H9 (cell line): ENCODE measurements around the gene OSTN. TPM values are rescaled to one million over a fixed set of nuclear protein-coding genes. Genes with fewer than 3 reads are reported as not detected.

Source experiments
- DNase-seq: peaks from one replicate; pipeline ENCODE4 v3.0.0-alpha.2; 2017
- H2AFZ ChIP-seq: one replicate; pipeline ENCODE4 v1.6.1; 2013; ENCODE audit warnings: mild to moderate bottlenecking, low read length, control low read depth, moderate library complexity
- H2AK5ac ChIP-seq: 2 replicates; pipeline ENCODE4 v1.6.1; 2013; ENCODE audit warnings: low read length, control low read depth, mixed read lengths; ENCODE audit not compliant: insufficient read length
- H2BK120ac ChIP-seq: one replicate; pipeline ENCODE4 v1.6.1; 2013; ENCODE audit warnings: low read depth, mild to moderate bottlenecking, low read length, control low read depth, inconsistent platforms; ENCODE audit not compliant: poor library complexity, severe bottlenecking
- H2BK12ac ChIP-seq: 2 replicates; pipeline ENCODE4 v1.6.1; 2013; ENCODE audit warnings: low read length, control low read depth, mixed read lengths, low read depth; ENCODE audit not compliant: insufficient read length
- H2BK15ac ChIP-seq: 2 replicates; pipeline ENCODE4 v1.6.1; 2013; ENCODE audit warnings: low read depth, low read length, control low read depth
- H2BK20ac ChIP-seq: one replicate; pipeline ENCODE4 v1.6.1; 2013; ENCODE audit warnings: low read depth, mild to moderate bottlenecking, low read length, control low read depth, inconsistent platforms; ENCODE audit not compliant: poor library complexity, severe bottlenecking
- H2BK5ac ChIP-seq: 2 replicates; pipeline ENCODE4 v1.6.1; 2013; ENCODE audit warnings: low read length, control low read depth, mixed read lengths; ENCODE audit not compliant: insufficient read length
- H3K14ac ChIP-seq: 2 replicates; pipeline ENCODE4 v1.6.1; 2013; ENCODE audit warnings: low read length, control low read depth; ENCODE audit not compliant: insufficient read depth
- H3K18ac ChIP-seq: 2 replicates; pipeline ENCODE4 v1.6.1; 2013; ENCODE audit warnings: low read depth, mild to moderate bottlenecking, mixed read lengths, low read length, control low read depth; ENCODE audit not compliant: insufficient read length
- H3K23ac ChIP-seq: 2 replicates; pipeline ENCODE4 v1.6.1; 2013; ENCODE audit warnings: low read length, control low read depth, mixed read lengths, low read depth; ENCODE audit not compliant: insufficient read length
- H3K23me2 ChIP-seq: 2 replicates; pipeline ENCODE4 v1.6.1; 2013; ENCODE audit warnings: low read depth, mild to moderate bottlenecking, mixed read lengths, low read length, control low read depth; ENCODE audit not compliant: insufficient read length, poor library complexity, severe bottlenecking
- H3K27ac ChIP-seq: 2 replicates; pipeline ENCODE4 v1.5.1; 2013; ENCODE audit warnings: low read length, control low read depth, mixed read lengths, low read depth; ENCODE audit not compliant: insufficient read length
- H3K27me3 ChIP-seq: 2 replicates; pipeline ENCODE4 v1.6.1; 2013; ENCODE audit warnings: low read length, control low read depth, inconsistent platforms; ENCODE audit not compliant: insufficient read depth
- H3K4ac ChIP-seq: 2 replicates; pipeline ENCODE4 v1.6.1; 2013; ENCODE audit warnings: low read depth, mild to moderate bottlenecking, control low read depth, inconsistent platforms, low read length, moderate library complexity
- H3K4me1 ChIP-seq: 2 replicates; pipeline ENCODE4 v1.6.1; 2013; ENCODE audit warnings: low read length, control low read depth, inconsistent platforms; ENCODE audit not compliant: insufficient read depth
- H3K4me2 ChIP-seq: 2 replicates; pipeline ENCODE4 v1.6.1; 2013; ENCODE audit warnings: low read length, control low read depth, mixed read lengths; ENCODE audit not compliant: insufficient read length, insufficient read depth
- H3K56ac ChIP-seq: 2 replicates; pipeline ENCODE4 v1.6.1; 2013; ENCODE audit warnings: low read depth, mild to moderate bottlenecking, mixed read lengths, low read length, control low read depth; ENCODE audit not compliant: insufficient read length
- H3K79me1 ChIP-seq: 2 replicates; pipeline ENCODE4 v1.6.1; 2013; ENCODE audit warnings: low read depth, mild to moderate bottlenecking, moderate library complexity, low read length, control low read depth, inconsistent platforms; ENCODE audit not compliant: insufficient read depth, poor library complexity, severe bottlenecking
- H3K79me2 ChIP-seq: 2 replicates; pipeline ENCODE4 v1.6.1; 2013; ENCODE audit warnings: low read length, control low read depth, inconsistent platforms; ENCODE audit not compliant: insufficient read depth
- H3K9ac ChIP-seq: 2 replicates; pipeline ENCODE4 v1.6.1; 2013; ENCODE audit warnings: low read length, control low read depth, mixed read lengths; ENCODE audit not compliant: insufficient read length; ENCODE audit errors: extremely low read depth
- H3K9me3 ChIP-seq: one replicate; pipeline ENCODE4 v1.6.1; 2013; ENCODE audit warnings: low read depth, low read length, inconsistent platforms; ENCODE audit not compliant: control insufficient read depth
- H3T11ph ChIP-seq: one replicate; pipeline ENCODE4 v1.6.1; 2013; ENCODE audit warnings: mild to moderate bottlenecking, low read length, control low read depth, inconsistent platforms
- H4K20me1 ChIP-seq: one replicate; pipeline ENCODE4 v1.6.1; 2013; ENCODE audit not compliant: control insufficient read depth, insufficient read length, insufficient read depth
- H4K5ac ChIP-seq: 2 replicates; pipeline ENCODE4 v1.6.1; 2013; ENCODE audit warnings: low read depth, mild to moderate bottlenecking, mixed read lengths, low read length, control low read depth; ENCODE audit not compliant: insufficient read length
- H4K8ac ChIP-seq: replicated peaks from 2 replicates; pipeline ENCODE4 v1.6.1; 2013; ENCODE audit warnings: low read length, control low read depth, mixed read lengths, low read depth; ENCODE audit not compliant: insufficient read length
- H4K91ac ChIP-seq: 2 replicates; pipeline ENCODE4 v1.6.1; 2013; ENCODE audit warnings: low read depth, mild to moderate bottlenecking, moderate library complexity, mixed read lengths, low read length, control low read depth; ENCODE audit not compliant: insufficient read length
- H3K27ac Mint-ChIP-seq, 3 experiments: 2 replicates in 2 of 3; 3 replicates in 1 of 3; pipeline ENCODE4 v1.8.0; 2020 to 2021; ENCODE audit warnings: mixed read lengths in 3 of 3, mild to moderate bottlenecking in 1 of 3, moderate library complexity in 1 of 3
- H3K27me3 Mint-ChIP-seq: 2 replicates; pipeline ENCODE4 v1.8.0; 2021; ENCODE audit warnings: low read depth, mild to moderate bottlenecking, moderate library complexity, mixed read lengths
- H3K36me3 Mint-ChIP-seq, 3 experiments: 2 replicates in 2 of 3; 3 replicates in 1 of 3; pipeline ENCODE4 v1.8.0; 2020 to 2021; ENCODE audit warnings: low read depth in 3 of 3, mixed read lengths in 3 of 3; ENCODE audit not compliant: insufficient read depth in 1 of 3
- H3K4me1 Mint-ChIP-seq, 2 experiments: 2 replicates each; pipeline ENCODE4 v1.8.0; 2020; ENCODE audit warnings: mixed read lengths in 2 of 2
- H3K4me3 Mint-ChIP-seq, 2 experiments: 2 replicates in 1 of 2; 3 replicates in 1 of 2; pipeline ENCODE4 v1.8.0; 2020 to 2021; ENCODE audit warnings: mild to moderate bottlenecking in 2 of 2, mixed read lengths in 2 of 2, moderate library complexity in 1 of 2
- H3K9me3 Mint-ChIP-seq, 2 experiments: 2 replicates in 1 of 2; 3 replicates in 1 of 2; pipeline ENCODE4 v1.8.0; 2020; ENCODE audit warnings: mild to moderate bottlenecking in 2 of 2, mixed read lengths in 2 of 2, moderate library complexity in 1 of 2
- WGBS: extraction: QIAGEN DNeasy Blood & Tissue Kit; methylation state at CpG from one replicate; pipeline ENCODE4 v1.1.7; 2013; ENCODE audit warnings: missing lambda C conversion rate, low lambda C conversion rate, mixed read lengths; ENCODE audit not compliant: insufficient read length; ENCODE audit errors: extremely low coverage; 5-methylcytosine and 5-hydroxymethylcytosine counted together
- total RNA-seq: library from RNA; stranded (reverse); gene quantifications from 2 replicates; pipeline ENCODE4 v1.2.1, GENCODE V29; 2021
- TF ChIP-seq, protein P1 (sequence below): fragments of 200-600 bp; sonication (generic); conservative IDR thresholded peaks from 3 replicates; pipeline ENCODE4 v1.8.0; 2021; ENCODE audit warnings: antibody characterized with exemption, mild to moderate bottlenecking

The OSTN gene
- total RNA-seq, 1 experiment from 2014 or later = 0.07 TPM

DNA sequence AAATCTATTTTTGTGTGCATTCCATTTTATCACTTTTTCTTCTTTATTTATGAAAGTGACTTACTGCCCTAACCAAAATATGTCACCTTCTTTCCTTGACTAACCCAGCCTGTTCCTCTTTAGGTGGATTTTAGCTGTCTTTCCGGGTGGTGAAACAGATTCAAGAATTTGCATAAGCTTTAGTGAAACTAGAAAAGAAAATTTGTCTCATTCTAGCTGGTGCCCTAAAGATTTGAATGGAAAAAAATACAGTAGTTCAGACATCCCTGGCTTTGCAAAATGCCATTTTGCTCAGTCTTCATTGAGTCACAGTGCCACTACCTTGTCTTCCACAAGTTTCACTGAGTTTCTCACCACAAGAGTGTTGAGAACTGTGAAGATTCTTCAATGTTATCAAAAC is 102.0 kb downstream of the OSTN start:
- no peak overlapping the region for H2BK120ac ChIP-seq
- H3K14ac ChIP-seq = no peak overlapping the region
- H3K18ac ChIP-seq = no peak overlapping the region
- H3K9ac ChIP-seq = no peak overlapping the region
- no peaks in the 10 kb centered on the region for H3K27me3 ChIP-seq
- no peaks in the 10 kb centered on the region; the same call in 1 of the 2 replicates for H3K27me3 Mint-ChIP-seq
- TF ChIP-seq, protein P1, sequence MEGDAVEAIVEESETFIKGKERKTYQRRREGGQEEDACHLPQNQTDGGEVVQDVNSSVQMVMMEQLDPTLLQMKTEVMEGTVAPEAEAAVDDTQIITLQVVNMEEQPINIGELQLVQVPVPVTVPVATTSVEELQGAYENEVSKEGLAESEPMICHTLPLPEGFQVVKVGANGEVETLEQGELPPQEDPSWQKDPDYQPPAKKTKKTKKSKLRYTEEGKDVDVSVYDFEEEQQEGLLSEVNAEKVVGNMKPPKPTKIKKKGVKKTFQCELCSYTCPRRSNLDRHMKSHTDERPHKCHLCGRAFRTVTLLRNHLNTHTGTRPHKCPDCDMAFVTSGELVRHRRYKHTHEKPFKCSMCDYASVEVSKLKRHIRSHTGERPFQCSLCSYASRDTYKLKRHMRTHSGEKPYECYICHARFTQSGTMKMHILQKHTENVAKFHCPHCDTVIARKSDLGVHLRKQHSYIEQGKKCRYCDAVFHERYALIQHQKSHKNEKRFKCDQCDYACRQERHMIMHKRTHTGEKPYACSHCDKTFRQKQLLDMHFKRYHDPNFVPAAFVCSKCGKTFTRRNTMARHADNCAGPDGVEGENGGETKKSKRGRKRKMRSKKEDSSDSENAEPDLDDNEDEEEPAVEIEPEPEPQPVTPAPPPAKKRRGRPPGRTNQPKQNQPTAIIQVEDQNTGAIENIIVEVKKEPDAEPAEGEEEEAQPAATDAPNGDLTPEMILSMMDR = no peak
- no peak overlapping the region for H3K23ac ChIP-seq
- no peak overlapping the region for H3K4me3 Mint-ChIP-seq
- no peaks in the 10 kb centered on the region for H3K79me2 ChIP-seq
- H3K4me1 Mint-ChIP-seq = peaks cover 15 to 25% of the 10 kb centered on the region in 2 experiments
- no peak overlapping the region for H3T11ph ChIP-seq
- no peak overlapping the region for H2BK20ac ChIP-seq
- H3K4me2 ChIP-seq = no peak overlapping the region
- DNase-seq = no peak
- H2AFZ ChIP-seq = no peak overlapping the region
- H2BK5ac ChIP-seq = no peak overlapping the region
- no peaks in the 10 kb centered on the region; the same call in 1 of the 2 replicates for H3K4me1 ChIP-seq
- no peak overlapping the region for H2BK12ac ChIP-seq
- H3K56ac ChIP-seq = no peak overlapping the region
- no peak overlapping the region for H4K8ac ChIP-seq
- no peaks in the 10 kb centered on the region for H3K9me3 ChIP-seq
- H4K91ac ChIP-seq = no peak overlapping the region
- no peaks in the 10 kb centered on the region for H3K23me2 ChIP-seq
- H2AK5ac ChIP-seq = no peak overlapping the region
- H3K79me1 ChIP-seq = no peaks in the 10 kb centered on the region
- H4K20me1 ChIP-seq = no peaks in the 10 kb centered on the region
- no peaks in the 10 kb centered on the region for H3K9me3 Mint-ChIP-seq
- no peak overlapping the region for H3K27ac Mint-ChIP-seq
- no CpG with 5 or more reads among the region's 1 CpG for WGBS
- H3K4ac ChIP-seq = no peak overlapping the region
- H3K27ac ChIP-seq = no peak overlapping the region
- no peak overlapping the region for H4K5ac ChIP-seq
- H2BK15ac ChIP-seq = no peak overlapping the region
- no peaks in the 10 kb centered on the region for H3K36me3 Mint-ChIP-seq
